HepG2 (cell line): ENCODE data around the gene SEC31A. TPM values are rescaled to one million over a fixed set of nuclear protein-coding genes. Genes with fewer than 3 reads are reported as not detected.

Experiments used
- ATAC-seq: fragments of 200-7000 bp; cut with Tn5 transposase; 3 replicates; pipeline ENCODE4 v1.9.1; 2020; ENCODE audit warnings: mild to moderate bottlenecking, moderate library complexity
- BruUV-seq: library from RNA; stranded (reverse); fragments of 400-500 nt; replicated peaks from 2 replicates; lab custom pipeline; 2021; lab: Mats Ljungman, UMichigan
- CTCF ChIA-PET: fragments of 300-600 bp; formaldehyde crosslinking; extraction: SDS; loops from one replicate; lab custom pipeline; 2021; ENCODE audit warnings: low total read pairs, inconsistent platforms, low intra/inter-chr PET ratio; lab: Yijun Ruan, JAX
- POLR2A ChIA-PET: fragments of 350-600 bp; sonication (Branson Sonifier 250); formaldehyde crosslinking; loops from one replicate; lab custom pipeline; 2020; ENCODE audit warnings: antibody characterized with exemption, inconsistent platforms; lab: Yijun Ruan, JAX
- DNase-seq: peaks from one replicate; pipeline ENCODE4 v3.0.0-alpha.2; 2015; ENCODE audit warnings: low spot score
- FAIRE-seq: peaks from 3 replicates; lab custom pipeline; 2011; peaks lifted over from hg19 to GRCh38; lab: Jason Lieb, UNC
- H2AFZ ChIP-seq: one replicate; pipeline ENCODE4 v1.6.1; 2011; ENCODE audit warnings: low read length, inconsistent platforms
- H3K27ac ChIP-seq: fragments of 300-600 bp; 3 replicates; pipeline ENCODE4 v1.8.0; 2011; ENCODE audit warnings: mixed run types, mild to moderate bottlenecking, mixed read lengths, low read length, inconsistent platforms; ENCODE audit not compliant: insufficient read depth; ENCODE audit errors: extremely low read length
- H3K27me3 ChIP-seq, 2 experiments: fragments of 200-600 bp in 1 of 2; 2 replicates in 1 of 2; 3 replicates in 1 of 2; pipeline versions ENCODE4 v1.6.0 to v1.8.0; 2011; ENCODE audit warnings: low read length in 2 of 2, mild to moderate bottlenecking in 2 of 2, moderate library complexity in 2 of 2, inconsistent platforms in 1 of 2; ENCODE audit not compliant: insufficient read depth in 2 of 2, control insufficient read depth in 1 of 2
- H3K36me3 ChIP-seq, 2 experiments: fragments of 200-600 bp in 1 of 2; replicated peaks in 1 of 2; 2 replicates in 1 of 2; 3 replicates in 1 of 2; pipeline versions ENCODE4 v1.5.1 to v1.8.0; 2011; ENCODE audit warnings: low read length in 2 of 2, inconsistent platforms in 1 of 2; ENCODE audit not compliant: insufficient read depth in 2 of 2, control insufficient read depth in 1 of 2
- H3K4me1 ChIP-seq: 2 replicates; pipeline ENCODE4 v1.5.1; 2012; ENCODE audit warnings: low read length, inconsistent platforms; ENCODE audit not compliant: insufficient read depth
- H3K4me2 ChIP-seq: 2 replicates; pipeline ENCODE4 v1.6.0; 2011; ENCODE audit warnings: low read depth, low read length, inconsistent platforms
- H3K4me3 ChIP-seq, 3 experiments: fragments of 200-600 bp in 1 of 3; sonication (generic), shearing (Covaris generic) in 1 of 3; replicated peaks in 1 of 3; 2 replicates each; pipeline ENCODE4 v1.5.1; 2011 to 2016; ENCODE audit warnings: low read length in 3 of 3, inconsistent platforms in 2 of 3, low read depth in 2 of 3, mild to moderate bottlenecking in 2 of 3, control low read depth in 1 of 3, mixed read lengths in 1 of 3; ENCODE audit not compliant: insufficient read depth in 1 of 3
- H3K79me2 ChIP-seq: one replicate; pipeline ENCODE4 v1.6.1; 2011; ENCODE audit warnings: low read length, inconsistent platforms; ENCODE audit not compliant: insufficient read depth
- H3K9ac ChIP-seq: 2 replicates; pipeline ENCODE4 v1.6.0; 2011; ENCODE audit warnings: mild to moderate bottlenecking, low read depth, low read length, inconsistent platforms; ENCODE audit not compliant: insufficient read depth
- H3K9me3 ChIP-seq: 2 replicates; pipeline ENCODE4 v1.5.1; 2012; ENCODE audit warnings: mild to moderate bottlenecking, low read length
- H4K20me1 ChIP-seq: 2 replicates; pipeline ENCODE4 v1.6.0; 2011; ENCODE audit warnings: inconsistent platforms, mild to moderate bottlenecking, low read length, moderate library complexity; ENCODE audit not compliant: insufficient read depth
- CCAR2 ChIP-seq: fragments of 200-400 bp; formaldehyde crosslinking; optimal IDR thresholded peaks from 2 replicates; pipeline ENCODE3; 2018; ENCODE audit warnings: low read depth, mild to moderate bottlenecking, low read length, moderate library complexity
- GATAD2A ChIP-seq: IDR thresholded peaks from 2 replicates; pipeline ENCODE4 v1.6.1; 2016
- KMT2B ChIP-seq: IDR thresholded peaks from 2 replicates; pipeline ENCODE4 v1.6.1; 2016; ENCODE audit warnings: missing genetic modification reagents, missing compliant biosample characterization
- MAX ChIP-seq: IDR thresholded peaks from 2 replicates; pipeline ENCODE4 v1.6.1; 2012; ENCODE audit warnings: inconsistent platforms
- MXI1 ChIP-seq: IDR thresholded peaks from 3 replicates; pipeline ENCODE4 v1.6.1; 2012; ENCODE audit warnings: low read depth, low read length, inconsistent platforms, borderline replicate concordance
- MYC ChIP-seq: sonication (generic); formaldehyde crosslinking; IDR thresholded peaks from 2 replicates; pipeline ENCODE4 v1.9.0; 2021; ENCODE audit warnings: missing genetic modification reagents, borderline replicate concordance
- NCOA2 ChIP-seq: sonication (generic); formaldehyde crosslinking; IDR thresholded peaks from 2 replicates; pipeline ENCODE4 v1.8.0; 2022; ENCODE audit warnings: inconsistent platforms
- NFE2L2 ChIP-seq: fragments of 150-350 bp; IDR thresholded peaks from 2 replicates; pipeline ENCODE4 v1.6.1; 2014; ENCODE audit warnings: low read length
- NFIC ChIP-seq: IDR thresholded peaks from 2 replicates; pipeline ENCODE4 v1.6.1; 2012; ENCODE audit warnings: mild to moderate bottlenecking, low read length, inconsistent platforms
- POLR2A ChIP-seq, 2 experiments: IDR thresholded peaks; 2 replicates each; pipeline ENCODE4 v1.6.1; 2011; ENCODE audit warnings: low read depth in 2 of 2, low read length in 2 of 2, mild to moderate bottlenecking in 1 of 2, moderate library complexity in 1 of 2; ENCODE audit not compliant: insufficient read depth in 1 of 2
- RARA ChIP-seq: IDR thresholded peaks from 2 replicates; pipeline ENCODE4 v1.6.1; 2016; ENCODE audit warnings: missing genetic modification reagents, missing compliant biosample characterization
- RBFOX2 ChIP-seq: fragments of 200-400 bp; formaldehyde crosslinking; IDR thresholded peaks from 2 replicates; pipeline ENCODE4 v1.6.1; 2017; ENCODE audit warnings: low read depth, mild to moderate bottlenecking, low read length
- SIN3A ChIP-seq: IDR thresholded peaks from 2 replicates; pipeline ENCODE4 v1.6.1; 2011; ENCODE audit warnings: low read depth, mild to moderate bottlenecking, control low read depth, low read length, borderline replicate concordance
- YEATS4 ChIP-seq: sonication (generic); formaldehyde crosslinking; IDR thresholded peaks from 2 replicates; pipeline ENCODE4 v1.4.0; 2020; ENCODE audit warnings: missing genetic modification reagents, borderline replicate concordance
- ZFP90 ChIP-seq: sonication (generic); formaldehyde crosslinking; IDR thresholded peaks from 2 replicates; pipeline ENCODE4 v1.8.0; 2022; ENCODE audit warnings: missing genetic modification reagents, mild to moderate bottlenecking, inconsistent platforms, borderline replicate concordance
- ZNF235 ChIP-seq: sonication (generic); formaldehyde crosslinking; IDR thresholded peaks from 2 replicates; pipeline ENCODE4 v1.8.1; 2023; ENCODE audit warnings: mild to moderate bottlenecking, missing genetic modification reagents, borderline replicate concordance
- WGBS: methylation state at CpG from one replicate; pipeline ENCODE4 v1.1.6; 2017; ENCODE audit warnings: low lambda C conversion rate; 5-methylcytosine and 5-hydroxymethylcytosine counted together
- in situ Hi-C: cut with HindIII; loops from 2 replicates; pipeline ENCODE4 v1.10.0; 2017; ENCODE audit warnings: low pct_unique_long_range_greater_than_20kb; ENCODE audit not compliant: extremely low pct_ligation_motif_present
- intact Hi-C: fragments of 100-400 bp; cut with micrococcal nuclease; formaldehyde crosslinking; loops from one replicate; pipeline ENCODE4 v1.10.0; 2022; ENCODE audit not compliant: unreplicated experiment
- polyA plus RNA-seq, 8 experiments: library from polyadenylated mRNA; depleted of rRNA in 3 of 8; stranded (reverse) in 7 of 8; unstranded in 1 of 8; fragments of >200 nt; fragmentation: Illumina TruSeq in 4 of 8; extraction: Trizol in 4 of 8; gene quantifications; 2 replicates each; pipeline versions ENCODE4 v1.2.1 to v1.2.3, GENCODE V29; 2011 to 2016; ENCODE audit warnings: low read depth in 4 of 8, missing spikeins in 1 of 8, mixed read lengths in 1 of 8; ENCODE audit not compliant: insufficient read depth in 1 of 8
- total RNA-seq, 5 experiments: library from RNA; depleted of rRNA; stranded (reverse); fragments of >200 nt; fragmentation: Illumina TruSeq; extraction: Trizol; gene quantifications; 2 replicates each; pipeline ENCODE4 v1.2.3, GENCODE V29; 2016; ENCODE audit warnings: low read depth in 1 of 5
- TF ChIP-seq, protein P1 (sequence below): sonication (generic); formaldehyde crosslinking; IDR thresholded peaks from 2 replicates; pipeline ENCODE4 v1.4.0; 2020; ENCODE audit warnings: missing genetic modification reagents, mild to moderate bottlenecking, borderline replicate concordance
- TF ChIP-seq, protein P2 (sequence below), 2 experiments: fragments of 450-650 bp in 1 of 2; sonication (generic) in 1 of 2; formaldehyde crosslinking; IDR thresholded peaks; 2 replicates each; pipeline versions ENCODE4 v1.5.0 to v1.8.0; 2020 to 2022; ENCODE audit warnings: mild to moderate bottlenecking in 1 of 2, missing genetic modification reagents in 1 of 2
- TF ChIP-seq, protein P3 (sequence below): IDR thresholded peaks from 2 replicates; pipeline ENCODE4 v1.4.0; 2020; ENCODE audit warnings: mild to moderate bottlenecking, missing genetic modification reagents

The SEC31A gene
- total and polyA plus RNA-seq, 2 of the 13 experiments (the other 11 are each of a cell fraction or from before 2014, with no cell fraction given) = 231 to 435 TPM

- Histone ChIP-seq H2AFZ (no peak overlapping the region), H3K4me1 (peaks cover 49% of the 10 kb centered on the region), H3K36me3 (no peaks in the 10 kb centered on the region; a peak in 2 of 5 replicates), H4K20me1 (peaks cover 23% of the 10 kb centered on the region), H3K27me3 (no peaks in the 10 kb centered on the region; a peak in 2 of 5 replicates), H3K27ac (peak overlapping the region; percentile 98), H3K4me2 (peak overlapping the region; percentile 93), H3K9me3 (no peaks in the 10 kb centered on the region), H3K4me3 (peak overlapping the region; percentile 81 to 99 (median 91)), H3K79me2 (peaks cover 79% of the 10 kb centered on the region), H3K9ac (peak overlapping the region; percentile 100)
- intact Hi-C loops = loop anchor here (5.0 to 10.0 kb wide), 2 partner anchors 123 to 396 kb away; partner anchors contain the start of genes COQ2 and LIN54
- FAIRE-seq (no peak), ATAC-seq (no peak), DNase-seq (peak; percentile 58)
- no TSS peak for BruUV-seq
- WGBS = 0% methylated on average over 6 of the region's 6 CpGs
- ChIA-PET POLR2A (interaction anchor here (1.5 to 6.9 kb wide), 3 partner anchors 11 to 460 kb away, joined by 4 to 76 read pairs (median 5); partner anchors contain the start of genes COPS4 and THAP9), CTCF (no interaction called here)
- in situ Hi-C loops = loop anchor here (5.0 kb wide), 1 partner anchor 123 kb away; the partner anchor contains the start of gene LIN54
- TF ChIP-seq, protein P1, sequence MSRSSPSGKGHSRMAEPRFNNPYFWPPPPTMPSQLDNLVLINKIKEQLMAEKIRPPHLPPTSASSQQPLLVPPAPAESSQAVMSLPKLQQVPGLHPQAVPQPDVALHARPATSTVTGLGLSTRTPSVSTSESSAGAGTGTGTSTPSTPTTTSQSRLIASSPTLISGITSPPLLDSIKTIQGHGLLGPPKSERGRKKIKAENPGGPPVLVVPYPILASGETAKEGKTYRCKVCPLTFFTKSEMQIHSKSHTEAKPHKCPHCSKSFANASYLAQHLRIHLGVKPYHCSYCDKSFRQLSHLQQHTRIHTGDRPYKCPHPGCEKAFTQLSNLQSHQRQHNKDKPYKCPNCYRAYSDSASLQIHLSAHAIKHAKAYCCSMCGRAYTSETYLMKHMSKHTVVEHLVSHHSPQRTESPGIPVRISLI = 0 out of 2 replicates have a peak, but pooled peaks have one; percentile 39
- TF ChIP-seq NFIC = peak; percentile 47; the same call in 1 of the 2 replicates
- TF ChIP-seq ZNF235 (CRISPR knock-in tag) = no peak
- peak; percentile 71; the same call in 1 of the 2 replicates for TF ChIP-seq RBFOX2
- TF ChIP-seq NCOA2 (CRISPR knock-in tag) = 0 out of 2 replicates have a peak, but pooled peaks have one; percentile 29
- no peak for TF ChIP-seq KMT2B (CRISPR knock-in tag)
- TF ChIP-seq MYC (CRISPR knock-in tag) = peak; percentile 30; the same call in 1 of the 2 replicates
- TF ChIP-seq, protein P2, sequence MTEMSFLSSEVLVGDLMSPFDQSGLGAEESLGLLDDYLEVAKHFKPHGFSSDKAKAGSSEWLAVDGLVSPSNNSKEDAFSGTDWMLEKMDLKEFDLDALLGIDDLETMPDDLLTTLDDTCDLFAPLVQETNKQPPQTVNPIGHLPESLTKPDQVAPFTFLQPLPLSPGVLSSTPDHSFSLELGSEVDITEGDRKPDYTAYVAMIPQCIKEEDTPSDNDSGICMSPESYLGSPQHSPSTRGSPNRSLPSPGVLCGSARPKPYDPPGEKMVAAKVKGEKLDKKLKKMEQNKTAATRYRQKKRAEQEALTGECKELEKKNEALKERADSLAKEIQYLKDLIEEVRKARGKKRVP (CRISPR knock-in tag; IDR thresholded peaks at IDR 0.05) = 0 out of 4 replicates have a peak, but pooled peaks of 1 of the 2 experiments have one; percentile 9
- TF ChIP-seq YEATS4 (CRISPR knock-in tag) = 0 out of 2 replicates have a peak, but pooled peaks have one; percentile 43
- TF ChIP-seq ZFP90 (CRISPR knock-in tag) = no peak
- no peak for TF ChIP-seq NFE2L2
- 0 out of 2 replicates have a peak, but pooled peaks have one; percentile 10 for TF ChIP-seq GATAD2A (CRISPR knock-in tag)
- TF ChIP-seq MXI1 = peak; percentile 40; the same call in 1 of the 3 replicates
- TF ChIP-seq POLR2A (IDR thresholded peaks at IDR 0.05; ENCODE audit: insufficient read depth in 1 of 2, low read depth in 2 of 2, low read length in 2 of 2) = peak in 1 of 2 experiments; percentile 64; a peak in 1 of 4 replicates
- TF ChIP-seq CCAR2 = no peak
- TF ChIP-seq SIN3A = peak; percentile 35; the same call in 1 of the 2 replicates
- peak; percentile 79; the same call in 1 of the 2 replicates for TF ChIP-seq MAX
- TF ChIP-seq RARA (CRISPR knock-in tag) = 0 out of 2 replicates have a peak, but pooled peaks have one; percentile 37
- TF ChIP-seq, protein P3, sequence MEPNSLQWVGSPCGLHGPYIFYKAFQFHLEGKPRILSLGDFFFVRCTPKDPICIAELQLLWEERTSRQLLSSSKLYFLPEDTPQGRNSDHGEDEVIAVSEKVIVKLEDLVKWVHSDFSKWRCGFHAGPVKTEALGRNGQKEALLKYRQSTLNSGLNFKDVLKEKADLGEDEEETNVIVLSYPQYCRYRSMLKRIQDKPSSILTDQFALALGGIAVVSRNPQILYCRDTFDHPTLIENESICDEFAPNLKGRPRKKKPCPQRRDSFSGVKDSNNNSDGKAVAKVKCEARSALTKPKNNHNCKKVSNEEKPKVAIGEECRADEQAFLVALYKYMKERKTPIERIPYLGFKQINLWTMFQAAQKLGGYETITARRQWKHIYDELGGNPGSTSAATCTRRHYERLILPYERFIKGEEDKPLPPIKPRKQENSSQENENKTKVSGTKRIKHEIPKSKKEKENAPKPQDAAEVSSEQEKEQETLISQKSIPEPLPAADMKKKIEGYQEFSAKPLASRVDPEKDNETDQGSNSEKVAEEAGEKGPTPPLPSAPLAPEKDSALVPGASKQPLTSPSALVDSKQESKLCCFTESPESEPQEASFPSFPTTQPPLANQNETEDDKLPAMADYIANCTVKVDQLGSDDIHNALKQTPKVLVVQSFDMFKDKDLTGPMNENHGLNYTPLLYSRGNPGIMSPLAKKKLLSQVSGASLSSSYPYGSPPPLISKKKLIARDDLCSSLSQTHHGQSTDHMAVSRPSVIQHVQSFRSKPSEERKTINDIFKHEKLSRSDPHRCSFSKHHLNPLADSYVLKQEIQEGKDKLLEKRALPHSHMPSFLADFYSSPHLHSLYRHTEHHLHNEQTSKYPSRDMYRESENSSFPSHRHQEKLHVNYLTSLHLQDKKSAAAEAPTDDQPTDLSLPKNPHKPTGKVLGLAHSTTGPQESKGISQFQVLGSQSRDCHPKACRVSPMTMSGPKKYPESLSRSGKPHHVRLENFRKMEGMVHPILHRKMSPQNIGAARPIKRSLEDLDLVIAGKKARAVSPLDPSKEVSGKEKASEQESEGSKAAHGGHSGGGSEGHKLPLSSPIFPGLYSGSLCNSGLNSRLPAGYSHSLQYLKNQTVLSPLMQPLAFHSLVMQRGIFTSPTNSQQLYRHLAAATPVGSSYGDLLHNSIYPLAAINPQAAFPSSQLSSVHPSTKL = peak; percentile 43; the same call in 1 of the 2 replicates
These were observed 1.7 kb downstream of the SEC31A start for GRCh38 chr4:82889287-82889686.
